Fibroblast of pulmonary artery (primary cell): ENCODE measurements around the gene SORBS1.

Experiments used
- DNase-seq: peaks from one replicate; pipeline ENCODE4 v3.0.0-alpha.2; 2010; ENCODE audit warnings: low read depth
- H3K4me3 ChIP-seq: replicated peaks from 2 replicates; pipeline ENCODE4 v1.5.1; 2011; ENCODE audit warnings: low read depth, mild to moderate bottlenecking, control low read depth, low read length, moderate library complexity
- CTCF ChIP-seq: IDR thresholded peaks from 2 replicates; pipeline ENCODE4 v1.5.1; 2011; ENCODE audit warnings: mild to moderate bottlenecking, control low read depth, low read length, inconsistent platforms; ENCODE audit errors: missing control alignments

Gene SORBS1

GRCh38 chr10:95505084-95505610, 56.0 kb downstream of the SORBS1 start:
- TF ChIP-seq CTCF: no peak

GRCh38 chr10:95504246-95504691, 56.9 kb downstream of the SORBS1 start:
- H3K4me3 ChIP-seq: no peak overlapping the region
- no peak for DNase-seq
- TF ChIP-seq CTCF: no peak

More at GRCh38 chr10:95505084-95505610, 56.0 kb downstream of the SORBS1 start:
- no peak for DNase-seq
- H3K4me3 ChIP-seq: no peak overlapping the region

GRCh38 chr10:95503526-95503925, 57.6 kb downstream of the SORBS1 start:
- no peak for TF ChIP-seq CTCF
- no peak for DNase-seq

GRCh38 chr10:95503001-95503400, 58.2 kb downstream of the SORBS1 start:
- H3K4me3 ChIP-seq: no peak overlapping the region
- TF ChIP-seq CTCF: no peak
- DNase-seq: no peak

More at GRCh38 chr10:95503526-95503925, 57.6 kb downstream of the SORBS1 start:
- no peak overlapping the region for H3K4me3 ChIP-seq

- no peak overlapping the region for H3K4me3 ChIP-seq
- DNase-seq: no peak
- TF ChIP-seq CTCF: no peak
These were observed 58.8 kb downstream of the SORBS1 start for GRCh38 chr10:95502377-95502776.

- TF ChIP-seq CTCF: no peak
- H3K4me3 ChIP-seq: no peak overlapping the region
- DNase-seq: no peak
These were observed 59.7 kb downstream of the SORBS1 start for GRCh38 chr10:95501203-95502094.
